GM12875 (cell line): ENCODE measurements around the gene MFSD6.

Experiments used
- H3K4me3 ChIP-seq: one replicate; pipeline ENCODE4 v1.5.1; 2011; ENCODE audit warnings: low read depth, low read length, control low read depth
- CTCF ChIP-seq: IDR thresholded peaks from 2 replicates; pipeline ENCODE4 v1.5.1; 2011; ENCODE audit warnings: low read depth, mild to moderate bottlenecking, control low read depth, inconsistent platforms, low read length, moderate library complexity, borderline replicate concordance; ENCODE audit not compliant: insufficient read depth

Gene MFSD6

GRCh38 chr2:190440113-190440512 lies 32.0 kb downstream of the MFSD6 start:
- no peak for TF ChIP-seq CTCF

GRCh38 chr2:190441564-190441963 lies 33.4 kb downstream of the MFSD6 start:
- no peak for TF ChIP-seq CTCF
- H3K4me3 ChIP-seq = no peak overlapping the region

More at GRCh38 chr2:190440113-190440512, 32.0 kb downstream of the MFSD6 start:
- no peak overlapping the region for H3K4me3 ChIP-seq

- no peak for TF ChIP-seq CTCF
- no peak overlapping the region for H3K4me3 ChIP-seq
Measured at GRCh38 chr2:190443055-190443454, 34.9 kb downstream of the MFSD6 start.

- no peak for TF ChIP-seq CTCF
- H3K4me3 ChIP-seq = no peak overlapping the region
Measured at GRCh38 chr2:190443778-190444481, 35.8 kb downstream of the MFSD6 start.

GRCh38 chr2:190444976-190445375 lies 36.8 kb downstream of the MFSD6 start:
- H3K4me3 ChIP-seq = no peak overlapping the region
- TF ChIP-seq CTCF = no peak

- no peak for TF ChIP-seq CTCF
- H3K4me3 ChIP-seq = no peak overlapping the region
Measured at GRCh38 chr2:190446193-190446592, 38.0 kb downstream of the MFSD6 start.

- no peak for TF ChIP-seq CTCF
- no peak overlapping the region for H3K4me3 ChIP-seq
Measured at GRCh38 chr2:190446750-190447516, 38.8 kb downstream of the MFSD6 start.
